Subcutaneous adipose tissue (tissue), 4 donors: ENCODE results near the gene CDC42EP4. TPM values are rescaled to one million over a fixed set of nuclear protein-coding genes. Genes with fewer than 3 reads are reported as not detected.

Source experiments
- total RNA-seq, 4 donors: library from RNA; depleted of rRNA; stranded (reverse); fragments of >200 nt; gene quantifications; one replicate each; pipeline ENCODE4 v1.1.0, GENCODE V29; 2016
- TF ChIP-seq, protein P1 (sequence below): fragments of 450-650 bp; IDR thresholded peaks from one replicate; pipeline ENCODE4 v1.5.1; 2016; ENCODE audit warnings: low read depth, mild to moderate bottlenecking, control low read depth, antibody characterized with exemption, moderate library complexity

The CDC42EP4 gene
- total RNA-seq, 4 donors from 2014 or later = 39.9 to 200 (median 75.4) TPM

- TF ChIP-seq, protein P1, sequence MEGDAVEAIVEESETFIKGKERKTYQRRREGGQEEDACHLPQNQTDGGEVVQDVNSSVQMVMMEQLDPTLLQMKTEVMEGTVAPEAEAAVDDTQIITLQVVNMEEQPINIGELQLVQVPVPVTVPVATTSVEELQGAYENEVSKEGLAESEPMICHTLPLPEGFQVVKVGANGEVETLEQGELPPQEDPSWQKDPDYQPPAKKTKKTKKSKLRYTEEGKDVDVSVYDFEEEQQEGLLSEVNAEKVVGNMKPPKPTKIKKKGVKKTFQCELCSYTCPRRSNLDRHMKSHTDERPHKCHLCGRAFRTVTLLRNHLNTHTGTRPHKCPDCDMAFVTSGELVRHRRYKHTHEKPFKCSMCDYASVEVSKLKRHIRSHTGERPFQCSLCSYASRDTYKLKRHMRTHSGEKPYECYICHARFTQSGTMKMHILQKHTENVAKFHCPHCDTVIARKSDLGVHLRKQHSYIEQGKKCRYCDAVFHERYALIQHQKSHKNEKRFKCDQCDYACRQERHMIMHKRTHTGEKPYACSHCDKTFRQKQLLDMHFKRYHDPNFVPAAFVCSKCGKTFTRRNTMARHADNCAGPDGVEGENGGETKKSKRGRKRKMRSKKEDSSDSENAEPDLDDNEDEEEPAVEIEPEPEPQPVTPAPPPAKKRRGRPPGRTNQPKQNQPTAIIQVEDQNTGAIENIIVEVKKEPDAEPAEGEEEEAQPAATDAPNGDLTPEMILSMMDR = no peak
Measured at GRCh38 chr17:73284906-73285602, 26.7 kb downstream of the CDC42EP4 start.

DNA sequence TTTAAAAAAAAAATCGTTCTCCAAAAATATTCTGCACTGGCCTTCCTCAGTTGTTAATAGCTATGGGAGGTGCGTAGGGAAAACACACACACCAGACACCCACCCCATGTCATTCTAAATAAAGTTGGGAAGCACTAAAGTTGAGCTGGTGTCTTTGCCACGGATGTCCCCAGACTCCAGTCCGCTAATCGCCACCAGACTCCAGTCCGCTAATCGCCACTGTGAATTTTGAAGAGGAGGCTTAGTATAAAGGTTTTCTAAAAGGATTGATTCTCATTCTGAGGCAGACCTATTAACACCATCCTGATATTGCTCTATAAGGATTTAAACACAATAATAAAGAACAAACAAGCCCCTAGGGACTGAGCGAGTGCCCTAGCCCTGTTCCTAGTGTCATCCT, 27.4 kb downstream of the CDC42EP4 start:
- TF ChIP-seq, protein P1 = no peak

GRCh38 chr17:73283841-73284282, 27.9 kb downstream of the CDC42EP4 start:
- TF ChIP-seq, protein P1 = no peak

GRCh38 chr17:73283250-73283649, 28.6 kb downstream of the CDC42EP4 start:
- TF ChIP-seq, protein P1 = no peak

DNA sequence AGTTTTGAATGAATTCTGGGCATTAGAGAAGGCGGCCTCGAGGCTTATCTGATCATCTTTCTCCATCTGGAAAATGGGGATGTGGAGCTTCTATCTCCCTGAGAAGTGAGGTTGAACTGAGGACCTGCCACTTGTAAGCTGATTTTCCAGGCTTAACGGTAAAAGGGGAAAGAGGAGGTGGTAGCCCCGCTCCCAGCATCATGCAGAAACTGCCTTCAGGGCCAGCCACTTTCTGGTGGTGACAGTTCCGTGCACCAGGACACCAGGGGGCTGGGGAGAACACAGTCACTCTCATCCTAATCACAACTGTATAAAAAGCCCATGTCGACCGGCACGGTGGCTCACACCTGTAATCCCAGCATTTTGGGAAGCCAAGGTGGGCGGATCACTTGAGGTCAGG, 29.2 kb downstream of the CDC42EP4 start:
- TF ChIP-seq, protein P1 = no peak

DNA sequence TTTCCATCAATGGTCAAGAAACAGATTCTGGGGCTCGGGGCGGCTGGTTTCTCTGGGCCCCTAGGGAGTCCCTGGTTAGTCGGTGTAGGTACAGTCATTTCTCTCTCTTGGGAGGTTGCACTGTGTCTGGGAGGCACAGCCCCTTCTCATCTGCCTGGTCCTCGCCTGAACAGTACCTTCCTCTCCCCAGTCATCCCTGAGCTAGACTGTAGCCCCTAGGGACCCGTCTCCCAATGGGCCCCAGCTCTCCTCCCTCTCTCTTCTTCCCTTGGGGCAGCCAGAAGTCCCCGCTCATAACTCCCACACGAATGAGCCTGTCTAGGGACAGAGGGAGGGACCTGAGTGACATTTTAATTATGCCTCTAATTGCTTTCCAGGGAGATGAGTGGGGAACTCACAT, 29.9 kb downstream of the CDC42EP4 start:
- TF ChIP-seq, protein P1 = no peak

GRCh38 chr17:73280191-73280590, 31.6 kb downstream of the CDC42EP4 start:
- TF ChIP-seq, protein P1 = no peak
